Activated effector memory CD4-positive, alpha-beta T cell treated with anti-CD3 and anti-CD28 coated beads, Interleukin-2, amount 50 U/mL, for 16 hours (primary cell): ENCODE measurements around the gene CYSTM1.
"Not testable (repeated sequence)": the region's sequence is repeated elsewhere in the genome, so short reads cannot be mapped to it uniquely, and the experiment has no call there.

Experiments
- DNase-seq: peaks from one replicate; pipeline ENCODE4 v3.0.0-alpha.2; 2020

Gene CYSTM1

GRCh38 chr5:140151144-140152021, 23.6 kb upstream of the CYSTM1 start:
- no peak for DNase-seq

GRCh38 chr5:140152022-140152999, 22.7 kb upstream of the CYSTM1 start:
- no peak for DNase-seq

GRCh38 chr5:140153255-140153654, 21.7 kb upstream of the CYSTM1 start:
- DNase-seq, result no peak

GRCh38 chr5:140153905-140154304, 21.1 kb upstream of the CYSTM1 start:
- no peak for DNase-seq

GRCh38 chr5:140154710-140155381, 20.1 kb upstream of the CYSTM1 start:
- not testable (repeated sequence) for DNase-seq

GRCh38 chr5:140157032-140157781, 17.8 kb upstream of the CYSTM1 start:
- peak; percentile 94 for DNase-seq

GRCh38 chr5:140159014-140159927, 15.7 kb upstream of the CYSTM1 start:
- DNase-seq, result no peak

- DNase-seq, result no peak
Measured at GRCh38 chr5:140162275-140162674, 12.7 kb upstream of the CYSTM1 start.

- DNase-seq, result no peak
Measured at GRCh38 chr5:140162781-140163180, 12.2 kb upstream of the CYSTM1 start.

- DNase-seq, result no peak
Measured at GRCh38 chr5:140165101-140165922, 9.7 kb upstream of the CYSTM1 start.

- no peak for DNase-seq
Measured at GRCh38 chr5:140165923-140166270, 9.1 kb upstream of the CYSTM1 start.

- DNase-seq, result no peak
Measured at GRCh38 chr5:140166911-140167310, 8.1 kb upstream of the CYSTM1 start.

GRCh38 chr5:140168371-140168770, 6.6 kb upstream of the CYSTM1 start:
- no peak for DNase-seq

GRCh38 chr5:140169410-140169809, 5.6 kb upstream of the CYSTM1 start:
- DNase-seq, result no peak

- no peak for DNase-seq
Measured at GRCh38 chr5:140172483-140172882, 2.5 kb upstream of the CYSTM1 start.

GRCh38 chr5:140174014-140174413, 974 bp upstream of the CYSTM1 start:
- DNase-seq, result no peak

GRCh38 chr5:140175367-140176030, 511 bp downstream of the CYSTM1 start:
- DNase-seq, result peak; percentile 88

- DNase-seq, result no peak
Measured at GRCh38 chr5:140176031-140176387, 1.0 kb downstream of the CYSTM1 start.

GRCh38 chr5:140178086-140178410, 3.1 kb downstream of the CYSTM1 start:
- no peak for DNase-seq
